ENCODE results near the gene PRDM7. TPM values are rescaled to one million over a fixed set of nuclear protein-coding genes. Genes with fewer than 3 reads are reported as not detected.
"Not testable (repeated sequence)": the region's sequence is repeated elsewhere in the genome, so short reads cannot be mapped to it uniquely, and the experiment has no call there.

The PRDM7 gene
- polyA plus RNA-seq, 1 donor: not detected

DNA sequence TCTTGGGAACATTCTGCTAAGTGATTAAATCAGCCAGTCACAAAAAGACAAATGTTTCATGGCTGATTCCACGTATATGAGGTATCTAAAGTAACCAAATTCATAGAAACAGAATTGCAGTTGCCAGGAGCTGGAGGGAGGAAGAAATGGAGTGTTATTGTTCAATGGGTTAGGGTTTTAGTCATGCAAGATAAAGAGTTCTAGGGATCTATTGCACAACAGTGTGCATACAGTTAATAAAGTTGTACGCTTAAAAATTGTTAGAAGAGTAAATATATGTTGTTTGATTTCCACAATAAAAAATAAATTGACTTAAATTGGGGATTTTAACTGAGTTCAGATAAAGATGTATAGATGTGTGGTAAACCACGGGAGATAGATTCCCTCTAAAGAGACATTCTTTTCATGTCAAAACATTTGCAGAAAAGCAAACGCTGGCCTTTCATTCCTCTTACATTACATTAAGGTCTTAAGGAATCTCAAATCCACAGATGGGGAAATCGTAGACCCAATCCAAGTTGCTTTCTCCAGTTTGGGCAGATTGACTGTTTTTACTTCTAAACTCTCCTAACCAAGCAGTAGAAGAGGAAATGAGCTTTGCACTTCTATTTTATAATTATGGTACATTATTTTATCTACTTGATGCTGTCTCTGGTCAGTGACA lies 4.6 kb downstream of the PRDM7 start:
- DNase-seq: no peak

GRCh38 chr16:90070440-90070839 lies 6.7 kb downstream of the PRDM7 start:
- DNase-seq: no peak

GRCh38 chr16:90061437-90061836 lies 15.7 kb downstream of the PRDM7 start:
- no peak for DNase-seq

- no peak for DNase-seq
Observed at GRCh38 chr16:90057738-90058173, 19.4 kb downstream of the PRDM7 start.

- not testable (repeated sequence) for DNase-seq
Observed at GRCh38 chr16:90056521-90056920, 20.6 kb downstream of the PRDM7 start.

DNA sequence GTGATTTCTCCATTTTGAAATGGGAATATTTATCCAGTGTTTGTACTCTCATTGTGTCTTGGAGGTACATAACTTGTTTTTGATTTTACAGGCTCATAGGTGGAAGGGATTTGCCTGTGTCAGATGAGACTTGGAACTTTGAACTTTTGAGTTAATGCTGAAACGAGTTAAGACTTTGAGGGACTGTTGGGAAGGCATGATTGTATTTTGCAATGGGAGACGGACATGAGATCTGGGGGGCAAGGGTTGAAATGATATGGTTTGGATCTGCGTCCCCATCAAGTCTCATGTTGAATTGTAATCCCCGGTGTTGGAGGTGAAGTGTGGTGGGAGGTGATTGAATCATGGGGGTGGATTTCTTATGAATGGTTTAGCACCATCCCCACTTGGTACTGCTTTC lies 21.8 kb downstream of the PRDM7 start:
- no peak for DNase-seq

DNA sequence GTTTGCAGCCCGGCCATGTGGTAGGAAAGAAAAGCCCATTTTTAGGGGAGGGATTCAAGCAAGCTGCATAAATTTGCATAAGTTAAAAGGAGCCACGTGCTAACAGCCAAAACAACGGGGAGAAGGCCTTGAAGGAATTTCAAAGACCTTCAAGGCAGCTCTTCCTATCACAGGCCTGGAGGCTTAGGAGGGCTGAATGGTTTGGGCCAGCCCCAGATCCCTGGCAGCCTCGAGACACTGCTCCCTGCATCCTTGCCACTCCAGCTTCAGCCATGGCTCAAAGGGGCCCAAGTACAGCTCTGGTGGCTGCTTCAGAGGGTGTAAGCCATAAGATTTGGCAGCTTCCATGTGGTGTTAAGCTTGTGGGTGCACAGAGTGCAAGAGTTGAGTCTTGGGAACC lies 22.6 kb downstream of the PRDM7 start:
- no peak for DNase-seq

GRCh38 chr16:90053902-90054500 lies 23.1 kb downstream of the PRDM7 start:
- DNase-seq: no peak

DNA sequence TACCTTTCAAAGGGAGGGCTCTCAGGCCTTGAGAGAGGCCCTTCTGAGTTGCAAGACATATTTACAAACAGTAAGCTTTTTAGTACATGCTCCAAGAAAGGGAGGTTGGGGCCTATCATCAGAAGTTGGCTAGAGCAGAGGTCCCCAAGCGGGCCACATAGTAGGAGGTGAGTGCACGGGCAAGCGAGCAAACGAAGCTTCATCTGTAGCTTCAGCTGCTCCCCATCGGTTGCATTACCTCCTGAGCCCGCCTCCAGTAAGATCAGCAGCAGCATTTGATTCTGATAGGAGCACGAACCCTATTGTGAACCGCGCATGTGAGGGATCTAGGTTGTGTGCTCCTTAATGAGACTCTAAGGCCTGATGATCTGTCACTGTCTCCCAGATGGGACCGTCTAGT lies 26.2 kb downstream of the PRDM7 start:
- DNase-seq: no peak

DNA sequence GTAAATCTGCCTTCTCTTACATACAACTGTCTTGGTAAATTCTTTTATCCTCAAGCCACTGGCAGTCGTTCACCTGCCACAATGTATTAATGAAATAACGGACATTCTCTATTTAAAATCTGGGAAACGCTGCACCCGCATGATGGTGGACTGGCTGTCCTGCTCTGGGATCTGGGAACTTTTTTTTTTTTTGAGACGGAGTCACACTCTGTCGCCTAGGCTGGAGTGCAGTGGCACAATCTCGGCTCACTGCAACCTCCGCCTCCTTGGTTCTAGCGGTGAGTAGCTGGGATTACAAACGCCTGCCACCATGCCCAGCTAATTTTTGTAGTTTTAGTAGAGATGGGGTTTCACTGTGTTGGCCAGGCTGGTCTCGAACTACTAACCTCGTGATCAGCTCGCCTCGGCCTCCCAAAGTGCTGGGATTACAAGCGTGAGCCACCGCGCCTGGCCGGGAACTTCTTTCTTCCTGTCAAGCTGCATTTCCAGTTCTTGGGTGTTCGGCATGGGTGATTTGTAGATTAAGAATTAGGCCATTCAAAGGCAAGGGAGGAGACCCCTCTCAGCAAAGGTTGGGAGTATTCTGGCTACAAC lies 28.3 kb downstream of the PRDM7 start:
- DNase-seq: no peak

DNA sequence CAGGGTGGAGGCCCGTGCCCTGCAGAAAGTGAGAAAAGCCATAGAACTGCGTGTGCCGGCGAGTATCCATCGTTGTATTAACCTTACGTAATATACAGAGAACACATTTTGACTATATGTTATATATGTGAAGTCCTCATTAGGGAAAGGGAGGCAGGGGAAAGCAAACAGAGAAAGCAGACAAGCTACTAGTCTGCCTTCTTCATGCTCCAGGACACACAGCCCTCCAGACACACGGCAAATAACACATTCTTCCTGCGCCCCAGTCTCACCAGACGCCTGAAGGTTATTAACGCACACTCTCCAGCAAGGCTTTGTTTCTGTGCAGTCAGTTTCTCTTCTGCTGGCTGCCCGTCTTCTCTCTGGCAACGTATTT lies 28.8 kb downstream of the PRDM7 start:
- DNase-seq: no peak

- DNase-seq: no peak
Observed at GRCh38 chr16:90047714-90048346, 29.3 kb downstream of the PRDM7 start.

DNA sequence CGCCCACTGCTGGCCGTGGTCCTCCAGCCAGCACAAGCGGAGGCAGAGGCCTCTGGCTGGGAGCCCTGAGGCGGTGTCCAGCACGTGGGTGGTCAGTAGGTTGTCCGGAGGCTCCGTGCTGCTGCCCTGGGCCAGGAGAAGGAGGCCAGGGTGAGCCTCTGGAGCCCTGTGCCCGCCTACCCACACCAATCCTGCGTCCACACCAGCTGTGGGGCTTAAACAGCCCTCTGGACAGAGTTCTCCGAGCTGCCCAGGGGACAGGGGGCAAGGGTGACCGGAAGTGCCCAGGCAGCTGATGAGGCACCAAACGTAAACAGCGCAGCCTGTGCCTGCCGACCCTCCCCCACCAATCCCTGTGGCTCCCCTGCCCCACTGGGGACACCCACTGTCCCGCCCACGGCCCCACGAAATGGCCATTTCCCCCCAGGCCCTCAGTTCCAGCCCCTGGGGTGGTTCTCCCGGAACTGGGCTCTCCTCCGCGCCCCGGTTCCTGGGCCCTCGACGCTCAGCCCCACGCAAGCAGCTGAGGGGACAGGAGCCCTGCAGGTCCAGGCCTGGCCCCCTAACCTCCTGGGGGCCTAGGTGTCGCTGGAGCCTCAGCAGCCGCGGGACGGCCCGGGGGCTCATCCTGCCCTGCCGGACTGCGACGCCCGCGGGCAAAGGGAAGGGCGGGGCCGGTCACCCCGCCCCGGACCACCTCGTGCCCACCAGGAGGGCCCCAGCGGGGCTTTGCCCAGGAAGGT lies 30.0 kb downstream of the PRDM7 start:
- peak; percentile 58 for DNase-seq

GRCh38 chr16:90046122-90046970 lies 30.8 kb downstream of the PRDM7 start:
- no peak for DNase-seq

DNA sequence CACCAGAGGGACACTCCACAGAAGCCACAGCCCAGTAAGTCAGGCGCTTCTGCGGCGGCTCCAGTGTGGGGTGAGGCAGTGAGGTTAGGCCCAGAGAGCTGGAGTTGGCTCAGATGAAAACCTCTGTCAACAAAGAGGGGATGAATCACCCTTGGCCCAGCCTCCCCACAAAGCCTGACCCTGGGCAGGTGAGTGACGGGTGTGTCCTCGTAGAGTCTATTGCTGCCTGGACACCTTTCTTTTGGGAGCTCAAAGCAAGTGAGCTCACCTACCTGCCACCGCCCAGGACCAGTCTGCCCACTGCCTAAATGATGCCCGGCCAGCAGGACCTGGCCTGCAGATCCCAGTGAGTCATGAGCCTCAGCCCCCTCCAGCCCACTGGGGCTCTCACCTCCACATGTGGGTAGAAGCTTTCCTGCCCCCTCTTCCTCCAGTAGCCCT lies 33.0 kb downstream of the PRDM7 start:
- DNase-seq: no peak

DNA sequence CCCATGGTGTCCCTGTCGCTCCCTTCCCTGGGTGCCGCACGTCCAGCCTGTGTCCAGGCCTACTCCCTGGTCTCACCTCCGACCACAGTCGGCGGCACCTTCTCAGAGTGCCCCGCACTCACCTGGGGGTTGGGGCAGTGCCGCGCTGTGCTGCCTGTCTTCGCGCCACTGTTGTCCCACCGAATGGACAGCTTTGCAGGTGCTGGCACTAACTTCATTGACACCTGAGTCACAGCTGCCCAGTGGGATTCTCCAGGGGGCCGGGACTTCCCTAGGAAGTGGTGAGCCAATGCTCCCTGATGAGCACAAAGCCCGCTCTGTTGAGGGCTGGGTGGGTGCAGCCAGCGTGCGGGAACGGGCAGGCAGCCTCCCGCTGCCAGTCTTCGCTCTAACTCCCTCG lies 33.6 kb downstream of the PRDM7 start:
- no peak for DNase-seq

DNA sequence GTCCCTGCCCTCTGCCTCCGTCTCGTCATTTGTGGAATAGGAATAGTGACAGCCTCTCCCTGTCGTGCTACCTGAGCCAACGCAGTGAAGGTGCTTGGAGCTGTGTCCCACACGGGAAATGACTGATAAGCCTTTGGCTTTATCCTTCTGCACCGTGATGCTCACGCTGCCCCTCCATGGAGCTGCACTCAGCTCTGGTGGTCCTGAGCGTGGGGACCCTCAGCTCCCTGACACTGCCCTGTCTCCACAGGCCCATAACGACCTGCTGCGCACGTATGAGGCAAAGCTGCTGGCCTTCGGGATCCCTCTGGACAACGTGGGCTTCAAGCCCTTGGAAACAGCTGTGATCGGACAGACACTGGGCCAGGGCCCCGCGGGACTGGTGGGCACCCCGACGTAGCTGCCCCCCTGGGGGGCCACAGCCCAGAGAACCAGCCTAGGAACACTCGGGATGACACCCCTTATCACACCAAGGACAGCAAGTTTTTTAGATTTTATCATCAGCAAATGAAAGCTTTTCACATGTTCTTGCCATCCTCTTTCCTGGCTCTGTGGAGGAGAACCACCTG lies 34.1 kb downstream of the PRDM7 start:
- DNase-seq: no peak

DNA sequence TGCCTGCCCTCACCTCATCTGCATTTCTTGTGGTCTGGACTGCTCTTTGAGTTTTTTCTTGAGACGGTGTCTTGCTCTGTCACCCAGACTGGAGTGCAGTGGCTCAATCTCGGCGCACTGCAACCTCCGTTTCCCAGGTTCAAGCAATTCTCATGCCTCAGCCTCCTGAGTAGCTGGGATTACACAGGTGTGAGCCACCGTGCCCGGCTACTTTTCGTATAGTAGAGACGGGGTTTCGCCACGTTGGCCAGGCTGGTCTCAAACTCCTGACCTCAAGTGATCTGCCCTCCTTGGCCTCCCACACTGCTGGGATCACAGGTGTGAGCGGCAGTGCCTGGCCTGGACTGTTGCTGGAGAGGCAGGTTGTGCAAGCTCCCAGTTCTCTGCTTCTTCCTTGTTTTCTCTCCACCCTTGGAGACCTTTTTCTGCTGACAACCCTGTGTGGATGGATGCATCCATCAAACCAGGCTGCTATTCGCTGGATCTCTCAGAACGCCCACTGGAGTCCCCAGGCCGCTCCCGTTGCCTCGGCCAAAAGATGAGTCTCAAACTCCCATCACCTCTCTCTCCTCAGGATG lies 35.1 kb downstream of the PRDM7 start:
- no peak for DNase-seq

- DNase-seq: no peak
Observed at GRCh38 chr16:90040152-90041023, 36.7 kb downstream of the PRDM7 start.

DNA sequence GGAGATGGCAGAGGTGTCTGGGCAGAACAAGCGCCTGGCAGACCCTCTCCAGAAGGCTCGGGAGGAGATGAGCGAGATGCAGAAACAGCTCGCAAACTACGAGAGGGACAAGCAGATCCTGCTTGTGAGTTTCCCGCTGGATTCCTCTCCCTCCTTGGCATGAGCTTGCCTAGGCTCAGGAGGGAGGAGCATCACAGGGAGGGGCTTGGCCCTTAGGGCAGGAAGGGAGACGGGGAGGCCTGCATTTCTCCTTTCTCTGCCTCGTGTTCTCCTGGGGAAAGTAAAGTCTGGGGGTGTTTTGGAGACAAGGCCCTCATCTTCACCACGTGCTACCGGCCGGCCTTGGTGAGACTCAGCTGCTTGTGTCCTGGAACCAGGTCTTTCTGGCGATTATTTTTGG lies 39.9 kb downstream of the PRDM7 start:
- no peak for DNase-seq

Measured in hindlimb muscle (tissue), 1 donor.